HEK293 (cell line): ENCODE measurements around the gene NOC2L.
A peak's percentile ranks its signal among the peaks of the same experiment; 100 is the strongest.

Experiments
- ATF2 ChIP-seq: fragments of 450-650 bp; formaldehyde crosslinking; IDR thresholded peaks from 2 replicates; pipeline ENCODE4 v1.5.1; 2016; ENCODE audit warnings: missing biosample characterization, missing genetic modification characterization, low read depth
- GLIS2 ChIP-seq: fragments of 450-650 bp; formaldehyde crosslinking; IDR thresholded peaks from 2 replicates; pipeline ENCODE4 v1.5.1; 2016; ENCODE audit warnings: missing biosample characterization, missing genetic modification characterization
- KLF7 ChIP-seq: fragments of 450-650 bp; formaldehyde crosslinking; IDR thresholded peaks from 2 replicates; pipeline ENCODE4 v1.5.1; 2016; ENCODE audit warnings: missing biosample characterization, missing genetic modification characterization, borderline replicate concordance
- MYNN ChIP-seq: fragments of 450-650 bp; formaldehyde crosslinking; IDR thresholded peaks from 2 replicates; pipeline ENCODE4 v1.5.1; 2016; ENCODE audit warnings: missing biosample characterization, missing genetic modification characterization, borderline replicate concordance
- REPIN1 ChIP-seq: fragments of 450-650 bp; formaldehyde crosslinking; IDR thresholded peaks from 2 replicates; pipeline ENCODE4 v1.5.1; 2017; ENCODE audit warnings: missing biosample characterization, missing genetic modification characterization, low read depth
- YY2 ChIP-seq: fragments of 450-650 bp; formaldehyde crosslinking; IDR thresholded peaks from 2 replicates; pipeline ENCODE4 v1.5.1; 2016; ENCODE audit warnings: missing biosample characterization, missing genetic modification characterization
- ZFP37 ChIP-seq: fragments of 450-650 bp; formaldehyde crosslinking; IDR thresholded peaks from 2 replicates; pipeline ENCODE4 v1.5.1; 2016; ENCODE audit warnings: missing biosample characterization, missing genetic modification characterization
- ZFP69B ChIP-seq: fragments of 450-650 bp; formaldehyde crosslinking; IDR thresholded peaks from 2 replicates; pipeline ENCODE4 v1.5.1; 2016; ENCODE audit warnings: missing biosample characterization, missing genetic modification characterization
- ZNF10 ChIP-seq: fragments of 450-650 bp; formaldehyde crosslinking; IDR thresholded peaks from 2 replicates; pipeline ENCODE4 v1.5.1; 2017; ENCODE audit warnings: missing biosample characterization, missing genetic modification characterization
- ZNF114 ChIP-seq: fragments of 450-650 bp; formaldehyde crosslinking; IDR thresholded peaks from 2 replicates; pipeline ENCODE4 v1.5.0; 2017; ENCODE audit warnings: missing biosample characterization, missing genetic modification characterization
- ZNF19 ChIP-seq: fragments of 450-650 bp; formaldehyde crosslinking; IDR thresholded peaks from 2 replicates; pipeline ENCODE4; 2016; ENCODE audit warnings: missing biosample characterization, missing genetic modification characterization, low read depth
- ZNF2 ChIP-seq: fragments of 450-650 bp; formaldehyde crosslinking; IDR thresholded peaks from 2 replicates; pipeline ENCODE4 v1.5.1; 2016; ENCODE audit warnings: missing biosample characterization, missing genetic modification characterization
- ZNF341 ChIP-seq: fragments of 450-650 bp; formaldehyde crosslinking; IDR thresholded peaks from 2 replicates; pipeline ENCODE4; 2016; ENCODE audit warnings: low read depth, missing biosample characterization, missing genetic modification characterization
- ZNF394 ChIP-seq: fragments of 450-650 bp; formaldehyde crosslinking; IDR thresholded peaks from 2 replicates; pipeline ENCODE4 v1.5.1; 2016; ENCODE audit warnings: missing biosample characterization, missing genetic modification characterization, mild to moderate bottlenecking, moderate library complexity, borderline replicate concordance
- ZNF449 ChIP-seq: fragments of 450-650 bp; formaldehyde crosslinking; IDR thresholded peaks from 2 replicates; pipeline ENCODE4 v1.5.1; 2017; ENCODE audit warnings: missing biosample characterization, mild to moderate bottlenecking, missing genetic modification characterization, moderate library complexity
- ZNF488 ChIP-seq: fragments of 450-650 bp; formaldehyde crosslinking; IDR thresholded peaks from 2 replicates; pipeline ENCODE4 v1.5.1; 2016; ENCODE audit warnings: missing biosample characterization, missing genetic modification characterization
- ZNF558 ChIP-seq: fragments of 450-650 bp; formaldehyde crosslinking; IDR thresholded peaks from 2 replicates; pipeline ENCODE4 v1.5.1; 2016; ENCODE audit warnings: missing biosample characterization, missing genetic modification characterization
- ZNF624 ChIP-seq: fragments of 450-650 bp; formaldehyde crosslinking; IDR thresholded peaks from 2 replicates; pipeline ENCODE4 v1.5.1; 2017; ENCODE audit warnings: missing biosample characterization, missing genetic modification characterization
- ZSCAN5A ChIP-seq: fragments of 450-650 bp; formaldehyde crosslinking; IDR thresholded peaks from 2 replicates; pipeline ENCODE4 v1.5.1; 2016; ENCODE audit warnings: missing biosample characterization, missing genetic modification characterization
- TF ChIP-seq, protein P1 (sequence below): fragments of 450-650 bp; formaldehyde crosslinking; IDR thresholded peaks from 2 replicates; pipeline ENCODE4 v1.5.1; 2016; ENCODE audit warnings: missing biosample characterization, missing genetic modification characterization, borderline replicate concordance
- TF ChIP-seq, protein P2 (sequence below): fragments of 450-650 bp; formaldehyde crosslinking; IDR thresholded peaks from 2 replicates; pipeline ENCODE4 v1.5.1; 2016; ENCODE audit warnings: missing biosample characterization, missing genetic modification characterization, low read depth

NOC2L gene

GRCh38 chr1:996851-997712 lies 38.0 kb upstream of the NOC2L start (continued):
- no peak for TF ChIP-seq ZNF624 (tag by site-specific recombination)
- no peak for TF ChIP-seq MYNN (tag by site-specific recombination)
- no peak for TF ChIP-seq ZNF19
- TF ChIP-seq REPIN1 (tag by site-specific recombination), result no peak
- TF ChIP-seq ZNF10 (tag by site-specific recombination), result no peak
- peak; percentile 26; the same call in 1 of the 2 replicates for TF ChIP-seq ZFP69B (tag by site-specific recombination)
- no peak for TF ChIP-seq ZNF449 (tag by site-specific recombination)
- TF ChIP-seq GLIS2 (tag by site-specific recombination), result no peak
- no peak for TF ChIP-seq ZNF488 (tag by site-specific recombination)
- TF ChIP-seq ZNF558 (tag by site-specific recombination), result no peak
- no peak for TF ChIP-seq ZNF341 (tag by site-specific recombination)
- TF ChIP-seq KLF7 (tag by site-specific recombination), result no peak
- TF ChIP-seq ZFP37 (tag by site-specific recombination), result no peak
- TF ChIP-seq, protein P1, sequence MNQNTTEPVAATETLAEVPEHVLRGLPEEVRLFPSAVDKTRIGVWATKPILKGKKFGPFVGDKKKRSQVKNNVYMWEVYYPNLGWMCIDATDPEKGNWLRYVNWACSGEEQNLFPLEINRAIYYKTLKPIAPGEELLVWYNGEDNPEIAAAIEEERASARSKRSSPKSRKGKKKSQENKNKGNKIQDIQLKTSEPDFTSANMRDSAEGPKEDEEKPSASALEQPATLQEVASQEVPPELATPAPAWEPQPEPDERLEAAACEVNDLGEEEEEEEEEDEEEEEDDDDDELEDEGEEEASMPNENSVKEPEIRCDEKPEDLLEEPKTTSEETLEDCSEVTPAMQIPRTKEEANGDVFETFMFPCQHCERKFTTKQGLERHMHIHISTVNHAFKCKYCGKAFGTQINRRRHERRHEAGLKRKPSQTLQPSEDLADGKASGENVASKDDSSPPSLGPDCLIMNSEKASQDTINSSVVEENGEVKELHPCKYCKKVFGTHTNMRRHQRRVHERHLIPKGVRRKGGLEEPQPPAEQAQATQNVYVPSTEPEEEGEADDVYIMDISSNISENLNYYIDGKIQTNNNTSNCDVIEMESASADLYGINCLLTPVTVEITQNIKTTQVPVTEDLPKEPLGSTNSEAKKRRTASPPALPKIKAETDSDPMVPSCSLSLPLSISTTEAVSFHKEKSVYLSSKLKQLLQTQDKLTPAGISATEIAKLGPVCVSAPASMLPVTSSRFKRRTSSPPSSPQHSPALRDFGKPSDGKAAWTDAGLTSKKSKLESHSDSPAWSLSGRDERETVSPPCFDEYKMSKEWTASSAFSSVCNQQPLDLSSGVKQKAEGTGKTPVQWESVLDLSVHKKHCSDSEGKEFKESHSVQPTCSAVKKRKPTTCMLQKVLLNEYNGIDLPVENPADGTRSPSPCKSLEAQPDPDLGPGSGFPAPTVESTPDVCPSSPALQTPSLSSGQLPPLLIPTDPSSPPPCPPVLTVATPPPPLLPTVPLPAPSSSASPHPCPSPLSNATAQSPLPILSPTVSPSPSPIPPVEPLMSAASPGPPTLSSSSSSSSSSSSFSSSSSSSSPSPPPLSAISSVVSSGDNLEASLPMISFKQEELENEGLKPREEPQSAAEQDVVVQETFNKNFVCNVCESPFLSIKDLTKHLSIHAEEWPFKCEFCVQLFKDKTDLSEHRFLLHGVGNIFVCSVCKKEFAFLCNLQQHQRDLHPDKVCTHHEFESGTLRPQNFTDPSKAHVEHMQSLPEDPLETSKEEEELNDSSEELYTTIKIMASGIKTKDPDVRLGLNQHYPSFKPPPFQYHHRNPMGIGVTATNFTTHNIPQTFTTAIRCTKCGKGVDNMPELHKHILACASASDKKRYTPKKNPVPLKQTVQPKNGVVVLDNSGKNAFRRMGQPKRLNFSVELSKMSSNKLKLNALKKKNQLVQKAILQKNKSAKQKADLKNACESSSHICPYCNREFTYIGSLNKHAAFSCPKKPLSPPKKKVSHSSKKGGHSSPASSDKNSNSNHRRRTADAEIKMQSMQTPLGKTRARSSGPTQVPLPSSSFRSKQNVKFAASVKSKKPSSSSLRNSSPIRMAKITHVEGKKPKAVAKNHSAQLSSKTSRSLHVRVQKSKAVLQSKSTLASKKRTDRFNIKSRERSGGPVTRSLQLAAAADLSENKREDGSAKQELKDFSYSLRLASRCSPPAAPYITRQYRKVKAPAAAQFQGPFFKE, result no peak
- TF ChIP-seq ZNF394, result no peak
- 0 out of 2 replicates have a peak, but pooled peaks have one; percentile 22 for TF ChIP-seq ZNF2
- TF ChIP-seq ZSCAN5A (tag by site-specific recombination), result no peak
- no peak for TF ChIP-seq ZNF114 (tag by site-specific recombination)
- TF ChIP-seq, protein P2, sequence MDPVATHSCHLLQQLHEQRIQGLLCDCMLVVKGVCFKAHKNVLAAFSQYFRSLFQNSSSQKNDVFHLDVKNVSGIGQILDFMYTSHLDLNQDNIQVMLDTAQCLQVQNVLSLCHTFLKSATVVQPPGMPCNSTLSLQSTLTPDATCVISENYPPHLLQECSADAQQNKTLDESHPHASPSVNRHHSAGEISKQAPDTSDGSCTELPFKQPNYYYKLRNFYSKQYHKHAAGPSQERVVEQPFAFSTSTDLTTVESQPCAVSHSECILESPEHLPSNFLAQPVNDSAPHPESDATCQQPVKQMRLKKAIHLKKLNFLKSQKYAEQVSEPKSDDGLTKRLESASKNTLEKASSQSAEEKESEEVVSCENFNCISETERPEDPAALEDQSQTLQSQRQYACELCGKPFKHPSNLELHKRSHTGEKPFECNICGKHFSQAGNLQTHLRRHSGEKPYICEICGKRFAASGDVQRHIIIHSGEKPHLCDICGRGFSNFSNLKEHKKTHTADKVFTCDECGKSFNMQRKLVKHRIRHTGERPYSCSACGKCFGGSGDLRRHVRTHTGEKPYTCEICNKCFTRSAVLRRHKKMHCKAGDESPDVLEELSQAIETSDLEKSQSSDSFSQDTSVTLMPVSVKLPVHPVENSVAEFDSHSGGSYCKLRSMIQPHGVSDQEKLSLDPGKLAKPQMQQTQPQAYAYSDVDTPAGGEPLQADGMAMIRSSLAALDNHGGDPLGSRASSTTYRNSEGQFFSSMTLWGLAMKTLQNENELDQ, result no peak
- no peak for TF ChIP-seq YY2
- no peak for TF ChIP-seq ATF2 (tag by site-specific recombination)
